GM19328 (cell line): Measurements from ENCODE around the gene CST9.
"Not testable (repeated sequence)": the region's sequence is repeated elsewhere in the genome, so short reads cannot be mapped to it uniquely, and the experiment has no call there.

Source experiments
- ATAC-seq: cut with Tn5 transposase; IDR thresholded peaks from one replicate; pipeline ENCODE4 v1.9.1; 2021; ENCODE audit warnings: mild to moderate bottlenecking, moderate library complexity; ENCODE audit not compliant: unreplicated experiment

The CST9 gene

DNA sequence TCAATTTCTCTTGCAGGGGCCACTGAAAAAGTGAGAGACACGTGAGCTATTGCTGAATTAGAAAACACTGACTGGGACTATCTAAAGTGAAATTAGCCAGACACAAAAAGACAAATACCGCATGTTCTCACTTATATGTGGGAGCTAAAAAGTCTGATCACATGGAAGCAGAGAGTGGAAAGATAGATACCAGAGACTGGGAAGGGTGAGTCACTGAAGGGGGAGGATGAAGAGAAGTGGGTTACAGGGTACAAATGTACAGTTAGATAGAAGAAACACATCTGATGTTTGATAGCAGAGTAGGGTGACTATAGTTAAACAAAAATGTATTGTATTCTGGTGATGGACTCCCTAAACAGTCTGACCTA is 18.6 kb upstream of the CST9 start:
- ATAC-seq: no peak

DNA sequence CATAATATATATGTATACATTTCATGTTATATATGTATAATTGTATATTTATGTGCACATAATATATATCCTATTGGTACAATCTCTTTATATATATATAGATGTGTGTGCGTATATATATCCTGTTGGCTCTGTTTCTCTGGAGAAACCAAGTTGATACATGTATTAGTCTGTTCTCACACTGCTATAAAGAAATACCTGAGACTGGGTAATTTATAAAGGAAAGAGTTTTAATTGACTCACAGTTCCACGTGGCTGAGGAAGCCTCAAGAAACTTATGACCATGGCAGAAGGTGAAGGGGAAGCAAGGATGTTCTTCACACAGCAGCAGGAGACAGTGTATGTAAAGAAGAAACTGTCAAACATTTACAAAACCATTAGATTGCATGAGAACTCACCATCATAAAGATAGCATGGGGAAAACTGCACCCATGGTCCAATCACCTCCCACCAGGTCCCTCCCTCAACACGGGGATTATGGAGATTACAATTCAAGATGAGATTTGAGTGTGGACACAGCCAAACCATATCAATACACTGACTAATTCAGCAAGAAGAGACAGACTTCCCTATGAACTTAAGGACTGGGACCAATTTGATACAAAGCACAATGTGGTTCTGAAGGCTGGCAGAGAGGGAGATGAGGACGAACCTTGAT is 18.1 kb upstream of the CST9 start:
- no peak for ATAC-seq

DNA sequence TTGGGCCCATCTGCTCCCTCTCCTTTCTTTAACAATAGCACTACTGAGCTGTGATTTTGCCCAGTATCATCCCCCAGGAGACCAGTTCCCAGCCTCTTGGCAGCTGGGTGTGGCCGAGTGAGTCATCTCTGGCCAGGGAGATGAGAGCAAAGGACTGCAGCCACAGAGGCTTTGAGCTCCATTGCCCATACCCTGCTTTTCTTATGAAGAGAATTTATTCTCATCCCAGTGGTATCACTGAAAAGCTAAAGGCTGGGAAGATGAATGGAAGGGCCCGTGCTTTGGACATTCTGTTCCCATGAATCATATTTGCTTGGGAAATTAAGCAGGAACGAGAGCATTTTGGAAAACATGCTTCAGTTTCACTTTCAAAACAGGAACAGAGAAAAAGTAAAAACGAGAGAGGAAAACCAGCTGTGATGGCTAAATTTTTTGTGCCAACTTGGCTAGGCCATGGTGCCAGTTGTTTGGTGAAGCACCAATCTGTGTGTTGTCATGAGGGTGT is 17.2 kb upstream of the CST9 start:
- peak; percentile 63 for ATAC-seq

DNA sequence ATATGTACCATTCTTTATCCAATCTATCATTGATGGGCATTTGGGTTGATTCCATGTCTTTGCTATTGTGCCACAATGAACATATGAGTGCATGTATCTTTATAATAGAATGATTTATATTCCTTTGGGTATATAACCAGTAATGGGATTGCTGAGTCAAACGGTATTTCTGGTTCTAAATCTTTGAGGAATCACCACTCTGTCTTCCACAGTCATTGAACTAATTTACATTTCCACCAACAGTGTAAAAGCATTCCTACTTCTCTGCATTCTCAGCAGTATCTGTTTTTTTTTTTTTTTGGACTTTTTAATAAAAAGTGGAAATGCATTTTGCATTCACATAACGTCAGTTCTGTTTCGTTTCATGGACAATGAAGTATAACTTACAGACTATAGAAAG is 16.7 kb upstream of the CST9 start:
- ATAC-seq: not testable (repeated sequence)

DNA sequence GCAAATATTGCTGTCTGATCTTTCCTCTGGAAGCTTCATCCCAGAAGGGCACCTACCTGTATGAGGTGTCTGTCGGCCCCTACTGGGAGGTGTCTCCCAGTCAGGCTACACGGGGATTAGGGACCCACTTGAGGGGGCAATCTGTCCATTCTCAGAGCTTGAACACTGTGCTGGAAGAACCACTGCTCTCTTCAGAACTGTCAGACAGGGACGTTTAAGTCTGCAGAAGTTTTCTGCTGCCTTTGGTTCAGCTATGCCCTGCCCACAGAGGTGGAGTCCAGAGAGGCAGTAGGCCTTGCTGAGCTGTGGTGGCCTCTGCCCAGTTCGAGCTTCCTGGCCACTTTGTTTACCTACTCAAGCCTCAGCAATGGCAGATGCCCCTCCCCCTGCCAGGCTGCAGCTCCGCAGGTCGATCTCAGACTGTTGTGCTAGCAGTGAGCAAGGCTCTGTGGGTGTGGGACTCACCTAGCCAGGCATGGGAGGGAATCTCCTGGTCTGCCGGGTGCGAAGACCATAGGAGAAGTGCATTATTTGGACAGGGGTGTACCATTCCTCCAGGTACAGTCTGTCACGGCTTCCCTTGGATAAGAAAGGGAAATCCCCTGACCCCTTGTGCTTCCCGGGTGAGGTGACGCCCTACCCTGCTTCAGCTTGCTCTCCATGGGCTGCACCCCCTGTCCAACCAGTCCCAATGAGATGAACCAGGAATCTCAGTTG is 15.1 kb upstream of the CST9 start:
- not testable (repeated sequence) for ATAC-seq

DNA sequence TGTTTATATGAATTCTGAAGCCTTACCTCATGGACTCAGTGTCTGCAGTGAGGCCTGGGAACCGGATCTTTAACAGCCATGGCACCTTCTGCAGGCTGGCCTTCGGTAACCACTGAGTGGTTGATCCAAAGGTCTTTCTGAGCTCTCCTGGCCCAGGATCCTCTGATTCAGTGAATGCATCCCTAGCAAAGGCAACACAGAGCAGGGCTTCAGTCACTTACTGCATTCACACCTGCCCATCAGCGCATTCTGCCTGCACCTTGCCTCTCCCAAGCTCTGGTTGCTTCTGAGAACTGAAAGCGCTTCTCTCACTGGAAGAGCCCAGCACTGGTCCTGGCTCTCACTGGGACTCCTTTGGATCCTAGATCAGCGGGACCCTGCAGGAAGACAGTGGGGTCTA is 8.4 kb upstream of the CST9 start:
- no peak for ATAC-seq

DNA sequence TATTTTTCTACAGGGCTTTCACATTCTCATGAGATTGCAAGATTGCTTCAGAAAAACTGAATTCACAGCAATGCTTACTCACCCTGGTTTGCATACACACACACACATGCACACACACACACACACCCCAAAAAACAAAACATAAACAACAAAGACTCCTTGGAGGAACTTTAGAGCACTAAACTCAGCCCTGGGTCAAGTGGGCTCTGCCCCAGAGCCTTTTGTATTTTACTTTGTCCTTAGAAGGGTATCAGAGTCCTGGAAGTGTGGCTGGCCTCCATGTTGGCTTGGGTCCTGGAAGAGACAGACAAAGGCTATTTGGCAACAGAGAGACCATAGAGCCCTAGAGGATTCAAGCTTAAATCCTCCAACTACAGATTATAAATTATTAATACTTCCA is 8.0 kb upstream of the CST9 start:
- ATAC-seq: no peak

DNA sequence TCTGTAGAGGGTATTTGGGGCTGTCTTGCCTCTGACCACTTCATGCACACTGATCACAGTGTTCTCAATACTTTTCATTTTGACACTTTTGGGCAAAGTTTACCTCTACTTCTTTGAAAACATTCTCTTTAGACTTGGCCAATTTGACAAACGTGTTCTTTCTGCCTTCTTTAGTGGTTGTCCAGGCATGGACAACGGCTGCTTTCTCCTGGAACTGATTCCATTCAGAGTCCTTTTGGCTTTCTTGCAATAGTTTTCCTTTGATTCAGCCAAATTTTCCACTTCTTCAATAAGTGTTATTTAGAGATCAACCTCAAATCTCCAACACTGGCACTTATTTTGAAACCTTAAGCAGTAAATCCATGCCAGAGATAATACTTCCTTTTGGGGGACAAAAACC is 6.7 kb upstream of the CST9 start:
- no peak for ATAC-seq

DNA sequence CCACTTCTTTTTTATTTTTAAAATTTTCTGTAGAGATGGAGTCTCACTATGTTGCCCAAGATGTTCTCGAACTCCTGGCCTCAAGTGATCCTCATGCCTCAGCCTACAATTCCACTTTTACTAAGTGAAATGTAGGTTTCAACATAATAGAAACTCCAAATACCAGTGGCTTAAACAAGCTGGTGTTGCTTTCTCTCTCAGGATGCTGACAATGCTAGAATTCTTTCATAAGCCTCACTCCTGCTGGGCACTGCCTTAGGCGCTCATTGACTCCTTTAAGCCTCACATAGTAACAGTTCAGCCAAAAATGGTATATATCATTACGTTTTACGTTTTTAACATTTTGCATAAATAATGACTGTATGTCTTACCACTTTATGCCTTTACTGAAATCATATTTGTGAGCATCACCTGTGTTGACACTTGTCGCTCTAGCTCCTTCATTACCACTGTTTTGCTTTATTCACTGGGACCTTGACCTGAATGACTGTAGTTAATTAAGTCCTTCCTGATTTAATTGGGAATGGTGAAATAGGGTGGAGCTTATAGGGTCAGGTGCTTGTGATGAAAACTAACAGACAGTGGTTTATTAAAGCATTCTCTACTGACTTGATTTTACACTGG is 3.9 kb upstream of the CST9 start:
- no peak for ATAC-seq

DNA sequence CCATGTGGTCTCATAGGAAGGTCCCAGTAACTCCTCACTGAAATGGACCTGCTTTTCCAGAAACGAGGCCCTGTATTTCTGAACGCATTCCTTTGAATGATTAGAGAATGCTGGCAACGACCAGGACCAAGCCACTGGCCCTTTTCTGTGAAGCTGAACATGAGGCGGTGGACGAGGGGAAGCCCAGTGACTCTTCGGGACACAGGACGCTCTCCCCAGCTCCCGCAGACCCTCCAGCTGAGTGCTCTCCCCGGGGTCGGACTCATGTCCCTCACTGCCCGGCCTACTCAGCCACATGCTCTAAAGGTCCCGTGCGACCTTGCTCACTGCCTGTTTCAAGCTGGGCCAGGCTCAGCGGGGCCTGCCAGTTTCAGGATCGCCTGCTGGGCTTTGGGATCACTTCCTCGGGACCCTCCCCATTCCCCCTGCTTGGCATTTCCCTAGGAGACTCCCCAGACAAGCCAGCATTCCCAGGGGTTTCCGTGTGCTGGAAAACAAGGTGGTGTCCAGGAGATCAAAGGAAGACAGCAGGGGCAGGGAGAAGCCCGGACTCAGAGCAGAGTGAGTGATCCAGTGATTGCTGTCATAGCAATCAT is 2.6 kb upstream of the CST9 start:
- ATAC-seq: no peak

DNA sequence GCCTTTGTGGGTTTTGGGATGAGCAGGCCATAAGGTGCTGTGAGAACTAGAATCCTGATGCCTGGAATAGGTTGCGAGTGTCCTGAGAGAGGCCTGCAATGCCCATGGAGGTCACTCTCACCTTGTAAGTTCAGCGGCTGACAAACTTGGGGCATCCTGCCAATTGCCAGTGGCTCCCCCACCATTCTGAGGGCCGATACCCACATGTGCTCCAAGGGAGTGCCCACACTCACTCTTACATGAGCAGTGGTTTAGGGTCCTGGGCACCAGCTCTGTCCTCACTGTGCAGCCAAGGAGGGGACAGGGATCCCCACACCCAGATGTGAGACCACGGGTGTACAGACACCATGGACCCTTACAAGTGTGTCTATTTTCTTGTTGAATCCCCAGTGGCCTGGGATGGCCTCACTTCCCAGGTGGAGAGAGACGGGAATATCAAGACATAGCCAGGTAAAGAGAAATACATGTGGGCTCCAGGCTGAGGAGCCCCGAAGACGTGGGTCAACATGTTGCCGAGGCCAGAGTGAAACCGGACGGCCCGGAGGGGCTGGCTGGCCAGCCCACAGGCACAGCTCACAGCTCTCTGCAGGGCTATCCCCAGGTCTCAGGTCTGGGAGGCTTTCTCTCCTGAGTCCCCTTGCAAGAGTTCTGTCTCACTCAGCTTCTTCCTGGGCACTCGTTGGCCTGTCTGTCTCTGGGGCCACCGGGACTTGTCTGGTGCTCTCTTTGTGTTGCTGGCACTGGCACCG is 2.0 kb upstream of the CST9 start:
- no peak for ATAC-seq

DNA sequence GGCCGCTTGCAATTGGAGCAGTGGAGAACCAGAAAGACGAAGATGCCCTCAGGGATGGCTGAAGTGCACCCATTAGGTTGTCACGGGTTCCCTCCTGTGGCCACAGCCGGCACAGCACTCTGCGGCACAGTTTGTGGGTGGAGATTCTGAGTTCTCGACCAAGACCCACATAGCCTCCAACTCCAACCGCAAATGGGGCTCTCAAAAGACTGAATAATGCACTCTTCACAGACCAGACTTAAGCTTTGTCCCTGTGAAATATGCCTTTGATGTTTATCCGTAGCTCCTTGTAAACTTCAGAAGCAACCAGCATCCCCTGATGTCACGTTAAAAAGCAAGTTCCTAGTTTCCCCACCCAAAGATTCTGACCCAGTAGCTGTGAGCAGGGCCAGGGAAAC is 934 bp upstream of the CST9 start:
- peak; percentile 92 for ATAC-seq

DNA sequence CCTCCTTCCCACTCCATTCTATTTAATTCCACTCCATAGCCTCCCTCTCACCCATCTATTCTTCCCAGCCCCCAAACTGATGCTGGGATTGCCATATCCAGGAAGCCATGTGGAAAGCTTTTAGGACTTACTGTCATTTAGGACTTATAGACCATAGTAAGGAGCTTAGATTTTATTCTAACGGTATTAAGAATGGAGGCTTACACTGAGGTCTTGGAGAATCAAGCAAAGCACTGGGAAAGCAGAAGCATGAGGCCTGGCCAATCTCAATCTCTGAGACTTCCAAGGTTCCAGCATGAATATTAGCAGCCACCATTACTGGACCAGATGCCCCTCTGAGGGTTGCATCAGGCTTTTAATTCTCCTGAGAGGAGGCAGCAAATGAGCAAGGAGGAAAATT is 1.4 kb downstream of the CST9 start:
- ATAC-seq: no peak

DNA sequence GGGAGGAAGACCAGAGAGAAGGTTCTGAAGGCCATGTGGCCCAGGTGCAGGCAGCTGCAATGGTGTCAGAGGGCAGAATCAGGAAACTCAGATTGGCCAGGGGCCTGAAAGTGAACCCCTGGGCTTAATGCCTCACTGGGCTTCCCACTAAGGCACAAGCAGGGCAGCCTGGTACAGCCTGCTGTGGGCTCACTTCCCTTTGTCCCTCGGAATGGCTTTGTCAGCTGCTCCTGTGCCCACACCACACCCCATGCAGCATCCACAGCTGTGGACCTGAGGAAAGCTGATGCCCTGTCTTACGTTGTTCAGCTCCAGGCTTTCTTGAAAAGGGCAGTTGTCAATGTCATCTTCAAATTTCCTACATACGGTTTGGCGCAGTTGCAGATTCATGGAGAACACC is 2.4 kb downstream of the CST9 start:
- no peak for ATAC-seq

DNA sequence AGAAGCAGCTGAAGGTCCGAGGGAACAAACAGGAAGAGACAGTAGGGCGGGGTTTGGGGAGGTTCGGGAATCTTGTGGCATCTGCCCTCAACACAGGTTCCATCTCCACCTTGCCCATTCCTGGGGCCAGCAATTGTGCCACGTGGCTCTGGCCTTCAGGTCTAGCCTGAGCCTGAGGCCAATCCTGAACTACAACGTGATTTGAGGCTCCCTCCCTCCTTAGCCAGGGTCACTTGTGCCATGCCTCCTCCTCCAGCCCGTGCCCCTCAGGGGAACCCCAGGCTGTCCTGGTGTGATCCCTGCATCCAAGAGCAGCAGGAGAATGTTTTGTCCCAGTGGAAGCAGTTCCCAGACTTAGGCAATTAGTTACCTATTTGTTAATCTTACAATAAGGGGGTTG is 3.0 kb downstream of the CST9 start:
- ATAC-seq: no peak

DNA sequence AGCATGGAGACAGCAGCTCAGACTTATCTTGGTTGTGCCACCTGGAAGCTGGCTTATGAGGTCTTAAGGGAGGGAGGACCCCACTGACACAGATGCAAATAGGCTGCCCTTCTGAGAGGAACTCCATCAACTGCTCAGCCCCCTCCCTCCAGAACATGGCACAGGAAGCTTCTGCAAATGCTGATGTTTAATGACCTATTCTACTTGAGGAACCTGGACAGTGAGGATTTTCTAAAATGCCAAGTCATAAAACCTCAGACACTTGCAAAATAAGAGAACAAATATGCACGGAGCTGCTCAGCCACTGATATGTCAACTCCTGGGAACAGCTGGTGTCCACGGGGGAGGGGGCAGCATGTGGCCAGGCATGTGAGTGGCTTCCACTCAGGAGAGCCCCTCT is 3.5 kb downstream of the CST9 start:
- no peak for ATAC-seq

DNA sequence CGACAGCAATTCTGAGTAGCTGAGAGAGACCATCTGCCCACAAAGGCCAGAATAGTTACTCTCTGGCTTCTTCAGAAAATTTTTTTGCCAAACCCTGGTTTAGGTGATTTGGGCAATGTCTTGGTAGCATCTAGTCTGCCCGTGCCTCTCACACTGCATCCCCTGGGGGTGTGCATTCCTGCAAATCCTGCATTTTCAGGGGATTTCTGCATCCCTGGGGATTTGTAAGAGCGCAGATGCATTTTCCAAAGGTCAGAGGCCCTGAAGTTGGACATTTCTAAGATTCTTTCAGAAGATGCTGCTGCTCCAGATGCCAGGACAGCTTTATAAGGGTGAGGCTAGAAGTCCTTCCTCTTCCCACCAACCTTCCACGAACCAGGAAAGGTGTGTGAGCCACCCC is 4.0 kb downstream of the CST9 start:
- no peak for ATAC-seq

DNA sequence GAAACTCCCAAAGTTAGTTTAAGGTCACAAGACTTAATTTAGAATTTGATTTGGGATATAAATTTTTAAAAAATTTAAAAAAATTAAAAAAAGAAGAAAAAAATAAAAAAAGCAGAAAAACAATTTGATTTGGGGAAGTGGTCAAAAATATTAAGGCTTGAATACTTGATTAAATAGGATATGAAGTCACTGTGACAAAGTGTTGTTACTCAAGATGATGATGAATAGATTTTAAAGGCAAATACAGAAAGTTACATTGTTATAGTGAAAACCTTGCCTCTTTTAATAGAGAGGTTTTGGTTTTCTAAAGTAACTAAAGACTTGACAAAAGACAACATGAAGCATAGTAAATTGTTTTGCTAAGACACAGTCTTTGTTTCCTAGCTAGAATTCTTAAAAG is 7.2 kb downstream of the CST9 start:
- no peak for ATAC-seq

DNA sequence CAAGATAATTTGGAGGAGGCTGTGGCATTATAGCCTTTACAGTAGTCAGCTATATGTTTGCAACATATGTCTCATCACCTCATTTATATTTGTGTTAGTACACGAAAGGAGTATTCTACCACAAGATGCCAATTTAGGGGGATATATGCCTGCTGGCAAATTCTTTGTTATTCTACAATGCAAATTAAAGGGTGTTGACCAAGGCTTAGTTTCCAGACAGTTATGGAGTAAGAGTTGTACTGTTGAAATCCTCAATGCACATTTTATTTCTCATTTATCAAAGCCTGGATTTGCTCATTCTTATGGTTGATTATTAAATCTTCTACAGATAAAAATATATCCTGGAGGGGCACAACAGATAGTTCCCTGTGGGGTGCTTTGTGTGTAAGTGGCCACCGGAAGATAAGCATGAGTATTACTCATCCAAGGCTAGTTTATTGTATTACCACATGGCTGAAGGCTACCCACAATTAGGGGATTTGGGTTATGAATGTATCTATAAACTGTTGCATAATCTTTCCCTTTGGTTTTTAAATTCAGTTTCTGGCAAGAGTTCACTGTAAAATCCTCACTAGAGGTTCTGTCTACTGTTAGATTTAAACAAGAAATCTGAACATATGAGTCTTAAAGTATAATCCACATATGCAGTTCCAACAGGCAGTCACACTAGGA is 9.0 kb downstream of the CST9 start:
- no peak for ATAC-seq

DNA sequence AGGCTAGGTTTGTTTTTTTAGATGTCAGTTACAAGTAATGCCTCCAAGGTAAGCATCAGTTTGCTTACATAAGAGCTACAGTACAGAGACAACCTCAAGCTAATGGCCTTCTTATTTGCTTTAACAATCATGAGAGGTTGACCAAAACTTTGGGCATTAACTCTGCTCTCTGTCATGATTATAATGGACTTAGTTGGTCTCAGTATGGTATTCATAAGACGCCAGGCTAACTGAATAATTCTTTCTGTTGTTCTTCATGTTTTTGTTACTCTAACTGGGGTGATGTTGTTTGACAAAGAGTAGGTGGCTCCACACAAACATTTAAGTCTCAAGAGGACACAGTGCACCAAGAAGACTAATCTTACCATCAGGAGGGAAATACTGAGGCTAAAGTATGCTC is 9.8 kb downstream of the CST9 start:
- ATAC-seq: no peak
